ENCODE measurements around the gene STRN3.

DNA sequence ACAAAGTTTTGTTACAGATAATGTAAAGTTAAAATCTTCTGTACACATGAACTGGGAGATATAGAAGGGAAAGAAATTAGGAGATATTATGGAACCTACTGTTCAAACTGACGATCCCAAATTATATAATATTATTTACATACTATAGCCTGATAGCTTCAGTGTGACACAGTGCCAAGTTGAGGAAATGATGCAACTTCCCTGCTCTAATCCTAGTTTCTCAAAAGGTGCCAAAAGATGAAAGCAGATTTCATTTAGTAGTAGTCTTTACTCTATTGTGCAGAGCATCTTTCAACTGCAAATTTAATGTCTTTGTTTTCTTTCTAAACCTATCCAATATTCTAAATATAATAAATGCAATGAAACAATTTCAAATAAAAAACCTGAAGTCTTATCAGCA lies 104.9 kb downstream of the STRN3 start:
- TF ChIP-seq, protein P1, sequence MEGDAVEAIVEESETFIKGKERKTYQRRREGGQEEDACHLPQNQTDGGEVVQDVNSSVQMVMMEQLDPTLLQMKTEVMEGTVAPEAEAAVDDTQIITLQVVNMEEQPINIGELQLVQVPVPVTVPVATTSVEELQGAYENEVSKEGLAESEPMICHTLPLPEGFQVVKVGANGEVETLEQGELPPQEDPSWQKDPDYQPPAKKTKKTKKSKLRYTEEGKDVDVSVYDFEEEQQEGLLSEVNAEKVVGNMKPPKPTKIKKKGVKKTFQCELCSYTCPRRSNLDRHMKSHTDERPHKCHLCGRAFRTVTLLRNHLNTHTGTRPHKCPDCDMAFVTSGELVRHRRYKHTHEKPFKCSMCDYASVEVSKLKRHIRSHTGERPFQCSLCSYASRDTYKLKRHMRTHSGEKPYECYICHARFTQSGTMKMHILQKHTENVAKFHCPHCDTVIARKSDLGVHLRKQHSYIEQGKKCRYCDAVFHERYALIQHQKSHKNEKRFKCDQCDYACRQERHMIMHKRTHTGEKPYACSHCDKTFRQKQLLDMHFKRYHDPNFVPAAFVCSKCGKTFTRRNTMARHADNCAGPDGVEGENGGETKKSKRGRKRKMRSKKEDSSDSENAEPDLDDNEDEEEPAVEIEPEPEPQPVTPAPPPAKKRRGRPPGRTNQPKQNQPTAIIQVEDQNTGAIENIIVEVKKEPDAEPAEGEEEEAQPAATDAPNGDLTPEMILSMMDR (IDR thresholded peaks at IDR 0.05 in 8 of 11, conservative IDR thresholded peaks at IDR 0.05 in 3 of 11): no peak
- no peak for TF ChIP-seq POLR2AphosphoS5 (IDR thresholded peaks at IDR 0.05)
- TF ChIP-seq POLR2A (IDR thresholded peaks at IDR 0.05): no peak

Measured in spleen (tissue), 7 donors.